IPS-18c (cell line): ENCODE results near the gene ACAD11.
"Not testable (repeated sequence)": the region's sequence is repeated elsewhere in the genome, so short reads cannot be mapped to it uniquely, and the experiment has no call there.

ENCODE experiments used
- H3K4me3 ChIP-seq: 2 replicates; pipeline ENCODE4 v1.7.0; 2013; ENCODE audit warnings: low read depth, mild to moderate bottlenecking, low read length, moderate library complexity; ENCODE audit not compliant: insufficient read depth
- H3K9me3 ChIP-seq: one replicate; pipeline ENCODE4 v1.6.1; 2013; ENCODE audit warnings: mild to moderate bottlenecking, low read length, moderate library complexity; ENCODE audit not compliant: control insufficient read depth, insufficient read depth

Gene ACAD11

DNA sequence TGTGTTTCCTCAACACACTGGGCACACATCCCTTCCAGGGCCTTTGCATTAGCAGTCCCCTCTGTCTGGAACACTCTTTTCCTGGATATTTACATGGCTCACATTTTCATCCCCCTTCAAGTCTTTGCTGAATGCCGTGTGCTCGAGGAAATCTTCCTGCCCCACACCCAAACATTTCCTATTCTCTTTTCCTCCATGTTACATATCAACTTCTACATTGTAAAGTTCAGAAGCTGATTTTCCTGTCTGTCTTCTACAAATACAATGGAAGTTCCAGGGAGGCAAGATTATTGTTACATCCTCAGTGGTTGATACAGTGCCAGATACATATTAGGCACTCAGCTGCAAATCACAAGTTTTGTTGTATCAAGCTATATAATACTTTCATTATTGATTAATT lies 4.1 kb downstream of the ACAD11 start:
- no peak overlapping the region for H3K4me3 ChIP-seq
- H3K9me3 ChIP-seq: no peaks in the 10 kb centered on the region

GRCh38 chr3:132654721-132655120 lies 4.9 kb downstream of the ACAD11 start:
- H3K4me3 ChIP-seq: no peak overlapping the region
- no peaks in the 10 kb centered on the region for H3K9me3 ChIP-seq

DNA sequence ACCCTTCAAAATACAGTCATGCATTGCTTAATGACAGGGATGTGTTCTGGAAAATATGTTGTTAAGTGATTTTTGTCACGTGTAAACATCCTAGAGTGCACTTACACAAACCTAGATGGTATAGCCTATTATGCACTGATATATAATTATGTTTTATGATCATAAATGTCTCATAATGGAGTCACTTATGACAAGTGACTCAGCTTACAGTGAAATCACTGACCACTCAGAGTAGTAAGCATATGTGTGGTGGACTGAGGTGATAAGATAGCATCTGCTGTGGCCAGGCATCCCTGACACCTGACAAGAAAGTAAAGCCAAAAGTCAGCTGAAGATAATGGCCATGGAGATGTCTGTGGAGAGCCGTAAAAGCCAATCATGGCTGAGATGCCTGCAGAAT lies 5.4 kb downstream of the ACAD11 start:
- no peak overlapping the region for H3K4me3 ChIP-seq
- H3K9me3 ChIP-seq: no peaks in the 10 kb centered on the region

- H3K9me3 ChIP-seq: no peaks in the 10 kb centered on the region
Measured at GRCh38 chr3:132652640-132653270, 6.9 kb downstream of the ACAD11 start.

GRCh38 chr3:132650153-132650552 lies 9.5 kb downstream of the ACAD11 start:
- Histone ChIP-seq H3K9me3 (no peaks in the 10 kb centered on the region), H3K4me3 (no peak overlapping the region)

More at GRCh38 chr3:132652640-132653270, 6.9 kb downstream of the ACAD11 start:
- no peak overlapping the region for H3K4me3 ChIP-seq

GRCh38 chr3:132645058-132645457 lies 14.6 kb downstream of the ACAD11 start:
- Histone ChIP-seq H3K4me3 (no peak overlapping the region), H3K9me3 (no peaks in the 10 kb centered on the region)

- no peaks in the 10 kb centered on the region for H3K9me3 ChIP-seq
- H3K4me3 ChIP-seq: no peak overlapping the region
Measured at GRCh38 chr3:132643366-132643765, 16.2 kb downstream of the ACAD11 start.

DNA sequence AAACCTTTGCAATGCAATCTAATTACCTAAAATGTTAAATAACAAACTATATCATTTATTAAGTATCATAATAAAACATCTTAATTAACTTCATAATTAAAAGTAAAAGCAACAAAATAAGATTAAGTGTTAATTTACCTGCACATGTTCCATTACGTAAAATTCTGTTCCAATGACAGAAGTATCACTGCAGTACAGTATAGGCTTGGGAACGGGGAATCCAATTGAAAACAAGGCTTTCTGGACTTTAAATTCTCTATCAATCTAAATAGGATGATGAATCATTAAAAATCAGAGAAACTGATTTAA lies 17.1 kb downstream of the ACAD11 start:
- Histone ChIP-seq H3K4me3 (no peak overlapping the region), H3K9me3 (no peaks in the 10 kb centered on the region)

- Histone ChIP-seq H3K9me3 (no peaks in the 10 kb centered on the region), H3K4me3 (no peak overlapping the region)
Measured at GRCh38 chr3:132641837-132642538, 17.6 kb downstream of the ACAD11 start.

DNA sequence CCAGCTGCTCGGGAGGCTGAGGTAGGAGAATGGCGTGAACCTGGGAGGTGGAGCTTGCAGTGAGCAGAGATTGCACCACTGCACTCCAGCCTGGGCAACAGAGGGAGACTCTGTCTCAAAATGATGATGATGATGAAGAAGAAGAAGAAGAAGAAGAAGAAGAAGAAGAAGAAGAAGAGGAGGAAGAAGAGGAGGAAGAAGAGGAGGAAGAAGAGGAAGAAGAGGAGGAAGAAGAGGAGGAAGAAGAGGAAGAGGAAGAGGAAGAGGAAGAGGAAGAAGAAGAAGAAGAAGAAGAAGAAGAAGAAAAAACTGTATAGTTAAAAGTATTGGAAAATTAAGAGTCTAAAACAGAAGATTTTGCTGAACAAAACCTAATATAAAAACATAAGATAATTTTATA lies 18.2 kb downstream of the ACAD11 start:
- not testable (repeated sequence) for H3K4me3 ChIP-seq, H3K9me3 ChIP-seq

- Histone ChIP-seq H3K4me3 (no peak overlapping the region), H3K9me3 (no peaks in the 10 kb centered on the region)
Measured at GRCh38 chr3:132638706-132639105, 20.9 kb downstream of the ACAD11 start.

DNA sequence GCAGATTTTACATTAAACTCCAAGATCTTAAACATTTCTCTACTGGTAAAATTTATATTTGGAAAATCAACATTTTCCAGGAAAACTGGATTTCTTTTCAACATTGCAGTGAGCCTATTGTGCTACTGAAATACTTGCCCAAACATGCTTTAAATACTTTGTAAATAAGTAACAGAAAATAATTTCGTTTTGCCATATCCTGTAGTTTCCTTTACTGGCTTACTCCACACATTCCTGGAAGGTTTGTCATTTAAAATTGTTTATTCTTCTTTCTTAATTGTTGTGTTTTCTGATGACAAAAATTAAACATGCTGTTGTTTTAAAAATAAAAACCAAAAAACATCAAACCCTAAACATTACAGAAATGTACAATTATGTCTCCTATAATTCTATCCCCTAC lies 22.0 kb downstream of the ACAD11 start:
- no peaks in the 10 kb centered on the region for H3K9me3 ChIP-seq
- H3K4me3 ChIP-seq: no peak overlapping the region

DNA sequence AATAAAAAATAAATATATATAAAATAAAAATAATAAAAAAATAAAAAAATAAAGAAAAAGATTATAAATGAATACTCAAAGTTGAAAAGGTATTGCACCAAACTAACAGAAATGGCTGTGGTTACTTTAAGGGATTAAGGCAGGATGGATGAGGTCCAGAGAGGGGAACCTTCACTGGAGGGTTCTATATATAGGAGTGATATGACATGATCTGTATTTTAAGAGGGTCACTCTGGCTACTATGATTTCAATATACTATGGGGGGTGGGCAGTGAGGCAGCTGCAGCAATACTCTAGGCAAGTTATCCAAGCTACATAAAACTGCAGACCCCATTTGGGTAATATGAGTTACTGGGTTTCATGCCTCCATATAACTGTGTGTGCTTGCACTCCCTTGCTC lies 24.6 kb downstream of the ACAD11 start:
- Histone ChIP-seq H3K9me3 (no peaks in the 10 kb centered on the region), H3K4me3 (no peak overlapping the region)

GRCh38 chr3:132630612-132631011 lies 29.0 kb downstream of the ACAD11 start:
- Histone ChIP-seq H3K9me3 (no peaks in the 10 kb centered on the region), H3K4me3 (no peak overlapping the region)

GRCh38 chr3:132629928-132630327 lies 29.7 kb downstream of the ACAD11 start:
- Histone ChIP-seq H3K9me3 (no peaks in the 10 kb centered on the region), H3K4me3 (no peak overlapping the region)

DNA sequence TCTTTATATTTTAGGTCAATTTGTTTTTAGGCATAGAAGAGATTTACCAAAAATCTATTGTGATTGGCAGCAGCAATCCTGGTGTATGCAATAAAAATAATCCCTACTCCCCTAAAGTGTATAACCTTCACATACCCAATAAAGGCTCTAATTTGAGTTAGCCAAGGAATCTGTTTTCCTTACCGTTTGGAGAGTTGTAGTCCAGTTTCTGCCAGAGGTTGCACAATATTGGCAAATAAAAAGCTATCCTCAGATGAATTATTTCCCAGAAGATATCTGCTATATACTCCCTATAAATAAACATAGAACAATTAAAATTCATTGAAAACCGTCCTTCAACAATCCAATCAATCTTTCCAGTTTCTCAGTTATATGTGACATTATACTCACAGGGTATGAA lies 31.5 kb downstream of the ACAD11 start:
- Histone ChIP-seq H3K4me3 (no peak overlapping the region), H3K9me3 (no peaks in the 10 kb centered on the region)

- no peaks in the 10 kb centered on the region for H3K9me3 ChIP-seq
- H3K4me3 ChIP-seq: no peak overlapping the region
Measured at GRCh38 chr3:132626955-132627354, 32.7 kb downstream of the ACAD11 start.

GRCh38 chr3:132625613-132626012 lies 34.0 kb downstream of the ACAD11 start:
- H3K4me3 ChIP-seq: no peak overlapping the region
- no peaks in the 10 kb centered on the region for H3K9me3 ChIP-seq

DNA sequence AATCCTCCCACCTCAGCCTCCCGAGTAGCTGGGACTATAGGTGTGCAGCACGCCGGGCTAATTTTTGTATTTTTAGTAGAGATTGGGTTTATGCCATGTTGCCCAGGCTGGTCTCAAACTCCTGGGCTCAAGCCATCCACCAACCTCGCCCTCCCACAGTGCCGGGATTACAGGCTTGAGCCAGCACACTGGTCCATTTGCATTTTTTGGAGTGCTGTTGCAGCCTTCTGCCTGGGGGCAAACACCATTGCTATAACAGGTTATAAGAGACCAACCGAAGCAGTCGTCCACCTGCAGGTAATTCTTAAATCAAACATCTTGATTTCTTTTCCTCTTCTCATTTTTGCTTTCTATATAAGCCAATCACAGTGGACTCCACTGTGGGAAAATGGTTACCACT lies 34.8 kb downstream of the ACAD11 start:
- Histone ChIP-seq H3K9me3 (no peaks in the 10 kb centered on the region), H3K4me3 (no peak overlapping the region)
